Esophagus muscularis mucosa (tissue), 4 donors: ENCODE data around the gene CAPG. TPM values are rescaled to one million over a fixed set of nuclear protein-coding genes. Genes with fewer than 3 reads are reported as not detected.

Experiments used
- DNase-seq: peaks from one replicate; pipeline ENCODE4 v3.0.0-alpha.2; 2017; ENCODE audit errors: extremely low spot score
- H3K27ac ChIP-seq, 4 donors: fragments of 200-600 bp; sonication (generic); replicated peaks in 1 of 4; 1 replicate in 3 of 4; 2 replicates in 1 of 4; pipeline ENCODE4 v1.5.1; 2016 to 2019; ENCODE audit warnings: mild to moderate bottlenecking in 1 of 4
- H3K27me3 ChIP-seq, 4 donors: fragments of 200-600 bp; sonication (generic); one replicate each; pipeline versions ENCODE4 v1.5.1 to v1.6.0; 2016 to 2019
- H3K36me3 ChIP-seq, 4 donors: fragments of 200-600 bp; sonication (generic); one replicate each; pipeline ENCODE4 v1.5.1; 2016 to 2019
- H3K4me1 ChIP-seq, 4 donors: fragments of 200-600 bp; sonication (generic); one replicate each; pipeline ENCODE4 v1.5.1; 2016 to 2019
- H3K4me3 ChIP-seq, 4 donors: fragments of 200-600 bp; sonication (generic); 1 replicate in 2 of 4; 2 replicates in 2 of 4; pipeline ENCODE4 v1.5.1; 2016 to 2019; ENCODE audit warnings: mild to moderate bottlenecking in 4 of 4, moderate library complexity in 1 of 4
- H3K9me3 ChIP-seq, 4 donors: fragments of 200-600 bp; sonication (generic); 1 replicate in 3 of 4; 2 replicates in 1 of 4; pipeline ENCODE4 v1.5.1; 2016 to 2019
- EP300 ChIP-seq: sonication (generic); formaldehyde crosslinking; IDR thresholded peaks from one replicate; pipeline ENCODE4 v1.6.1; 2017; ENCODE audit warnings: antibody characterized with exemption
- POLR2A ChIP-seq: fragments of 450-650 bp; IDR thresholded peaks from one replicate; pipeline ENCODE4 v1.6.1; 2017; ENCODE audit warnings: antibody characterized with exemption, moderate library complexity, mild to moderate bottlenecking, low read depth
- POLR2AphosphoS5 ChIP-seq, 2 donors: sonication (generic); formaldehyde crosslinking; IDR thresholded peaks; one replicate each; pipeline ENCODE4 v1.6.1; 2017; ENCODE audit warnings: antibody characterized with exemption in 2 of 2
- WGBS: methylation state at CpG from one replicate; pipeline ENCODE4 v1.1.5; 2018; 5-methylcytosine and 5-hydroxymethylcytosine counted together
- intact Hi-C: fragments of 100-400 bp; cut with DNase I; formaldehyde crosslinking; loops from one replicate; pipeline ENCODE4 v1.15.1; 2023
- small RNA-seq, 3 donors: library from RNA; depleted of rRNA; stranded (forward); fragments of <200 nt; gene quantifications; one replicate each; pipeline ENCODE3, GENCODE V24; 2016
- total RNA-seq, 4 donors: library from RNA; depleted of rRNA; stranded (reverse); fragments of >200 nt; gene quantifications; one replicate each; pipeline versions ENCODE4 v1.1.0 to v1.2.1, GENCODE V29; 2016
- TF ChIP-seq, protein P1 (sequence below), 3 experiments: fragments of 200-600 bp in 2 of 3; fragments of 450-650 bp in 1 of 3; sonication (generic) in 2 of 3; IDR thresholded peaks; one replicate each; pipeline ENCODE4 v1.5.1; 2017 to 2019; ENCODE audit warnings: antibody characterized with exemption in 3 of 3, mild to moderate bottlenecking in 2 of 3, moderate library complexity in 1 of 3

Gene CAPG
- total RNA-seq, 4 donors from 2014 or later = 22.8 to 73.6 (median 30.8) TPM

DNA sequence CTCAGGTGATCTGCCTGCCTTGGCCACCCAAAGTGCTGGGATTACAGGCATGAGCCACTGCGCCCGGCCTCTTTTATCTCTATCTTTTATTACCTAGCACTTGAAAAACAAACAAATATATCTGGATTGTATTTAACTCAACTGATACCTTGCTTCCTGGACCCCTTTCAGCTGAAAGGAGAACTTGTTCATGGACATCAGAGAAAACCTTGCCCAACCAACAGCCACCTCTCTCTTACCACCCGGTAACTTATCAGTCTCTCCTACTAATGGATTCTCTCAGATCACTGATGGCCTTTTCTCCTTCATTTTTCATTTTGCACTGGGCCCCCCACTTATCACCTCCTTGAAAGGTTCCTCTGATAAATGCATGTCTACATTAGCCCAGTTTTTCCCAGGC lies 62.6 kb downstream of the CAPG start:
- no peak for TF ChIP-seq POLR2AphosphoS5 (IDR thresholded peaks at IDR 0.05)
- TF ChIP-seq EP300 = no peak
- TF ChIP-seq POLR2A = no peak
- TF ChIP-seq, protein P1, sequence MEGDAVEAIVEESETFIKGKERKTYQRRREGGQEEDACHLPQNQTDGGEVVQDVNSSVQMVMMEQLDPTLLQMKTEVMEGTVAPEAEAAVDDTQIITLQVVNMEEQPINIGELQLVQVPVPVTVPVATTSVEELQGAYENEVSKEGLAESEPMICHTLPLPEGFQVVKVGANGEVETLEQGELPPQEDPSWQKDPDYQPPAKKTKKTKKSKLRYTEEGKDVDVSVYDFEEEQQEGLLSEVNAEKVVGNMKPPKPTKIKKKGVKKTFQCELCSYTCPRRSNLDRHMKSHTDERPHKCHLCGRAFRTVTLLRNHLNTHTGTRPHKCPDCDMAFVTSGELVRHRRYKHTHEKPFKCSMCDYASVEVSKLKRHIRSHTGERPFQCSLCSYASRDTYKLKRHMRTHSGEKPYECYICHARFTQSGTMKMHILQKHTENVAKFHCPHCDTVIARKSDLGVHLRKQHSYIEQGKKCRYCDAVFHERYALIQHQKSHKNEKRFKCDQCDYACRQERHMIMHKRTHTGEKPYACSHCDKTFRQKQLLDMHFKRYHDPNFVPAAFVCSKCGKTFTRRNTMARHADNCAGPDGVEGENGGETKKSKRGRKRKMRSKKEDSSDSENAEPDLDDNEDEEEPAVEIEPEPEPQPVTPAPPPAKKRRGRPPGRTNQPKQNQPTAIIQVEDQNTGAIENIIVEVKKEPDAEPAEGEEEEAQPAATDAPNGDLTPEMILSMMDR (IDR thresholded peaks at IDR 0.05) = no peak
- no peaks in the 10 kb centered on the region for H3K27me3 ChIP-seq
- intact Hi-C loops = no loop called here
- no peak for DNase-seq
- H3K4me1 ChIP-seq = peaks cover 2 to 13% (median 5%) of the 10 kb centered on the region in 4 donors
- H3K36me3 ChIP-seq = peaks cover 42 to 93% (median 87%) of the 10 kb centered on the region in 4 donors
- H3K9me3 ChIP-seq = no peaks in the 10 kb centered on the region
- 93% methylated on average over 3 of the region's 3 CpGs for WGBS
- H3K4me3 ChIP-seq = no peak overlapping the region
- H3K27ac ChIP-seq = no peak overlapping the region

Small RNAs within 50 kb of the gene (small RNA-seq; reads per million reads assigned to genes)
- 0 reads per million in 3 donors for gene AC062037.1
- 0 reads per million in 3 donors for gene AC062037.2
- gene RF00019 = 0 reads per million in 3 donors
- gene RN7SL113P = 0 reads per million in 3 donors
- 0 reads per million in 3 donors for gene RN7SL251P

Other genes starting within 250 kb of the CAPG start
- gene TGOLN2, start 82.4 kb downstream of the CAPG start, total RNA-seq = 100 to 1,000 TPM; 101 to 148 (median 136) TPM
- 10 to 100 TPM; 34.3 to 63.7 (median 45.7) TPM for gene RETSAT, start 55.8 kb downstream of the CAPG start, total RNA-seq
- gene ELMOD3, start 55.6 kb downstream of the CAPG start, total RNA-seq = 10 to 100 TPM; 17.4 to 21.5 (median 18.3) TPM
- not detected for gene SH2D6, start 8.3 kb upstream of the CAPG start, total RNA-seq
- gene MAT2A, start 128.8 kb upstream of the CAPG start, total RNA-seq = 100 to 1,000 TPM in 2 of 4 donors, 10 to 100 TPM in 2; 76.3 to 262 (median 102) TPM
- 10 to 100 TPM; 15.0 to 25.3 (median 19.5) TPM for gene GGCX, start 151.1 kb upstream of the CAPG start, total RNA-seq
- gene VAMP8, start 167.2 kb upstream of the CAPG start, total RNA-seq = 10 to 100 TPM in 2 of 4 donors, 1 to 10 TPM in 2; 4.8 to 15.6 (median 8.3) TPM
- 10 to 100 TPM; 35.6 to 50.7 (median 42.0) TPM for gene VAMP5, start 174.1 kb upstream of the CAPG start, total RNA-seq
- 100 to 1,000 TPM; 133 to 142 (median 138) TPM for gene RNF181, start 185.4 kb upstream of the CAPG start, total RNA-seq
- 10 to 100 TPM; 22.9 to 36.7 (median 27.5) TPM for gene TMEM150A, start 192.3 kb upstream of the CAPG start, total RNA-seq
- gene C2orf68, start 201.7 kb upstream of the CAPG start, total RNA-seq = 10 to 100 TPM in 3 of 4 donors, 1 to 10 TPM in 1; 9.1 to 25.7 (median 16.7) TPM
- 10 to 100 TPM; 50.2 to 62.7 (median 60.6) TPM for gene USP39, start 205.8 kb upstream of the CAPG start, total RNA-seq